Uterus (tissue), 4 donors: ENCODE data around the gene ARHGAP12. TPM values are rescaled to one million over a fixed set of nuclear protein-coding genes. Genes with fewer than 3 reads are reported as not detected.

Experiments
- DNase-seq, 2 donors: peaks; one replicate each; pipeline ENCODE4 v3.0.0-alpha.2; 2019 to 2020
- H3K27ac ChIP-seq, 2 donors: fragments of 200-600 bp; sonication (generic); 1 replicate in 1 of 2; 2 replicates in 1 of 2; pipeline ENCODE4 v1.5.1; 2016 to 2018
- H3K27me3 ChIP-seq, 2 donors: fragments of 200-600 bp; sonication (generic); one replicate each; pipeline ENCODE4 v1.5.1; 2018 to 2019; ENCODE audit warnings: control low read depth in 1 of 2
- H3K36me3 ChIP-seq, 2 donors: fragments of 200-600 bp; sonication (generic); one replicate each; pipeline ENCODE4 v1.5.1; 2019; ENCODE audit warnings: control low read depth in 1 of 2
- H3K4me1 ChIP-seq, 2 donors: fragments of 200-600 bp; sonication (generic); one replicate each; pipeline ENCODE4 v1.5.1; 2018 to 2019; ENCODE audit warnings: control low read depth in 1 of 2
- H3K4me3 ChIP-seq, 2 donors: fragments of 200-600 bp; sonication (generic); 1 replicate in 1 of 2; 2 replicates in 1 of 2; pipeline ENCODE4 v1.5.1; 2018 to 2019; ENCODE audit warnings: mild to moderate bottlenecking in 1 of 2
- H3K9me3 ChIP-seq, 2 donors: fragments of 200-600 bp; sonication (generic); one replicate each; pipeline ENCODE4 v1.5.1; 2019; ENCODE audit warnings: control low read depth in 1 of 2
- POLR2A ChIP-seq, 2 donors: fragments of 450-650 bp; IDR thresholded peaks; one replicate each; pipeline ENCODE4 v1.6.1; 2016; ENCODE audit warnings: antibody characterized with exemption in 2 of 2, mild to moderate bottlenecking in 1 of 2, moderate library complexity in 1 of 2
- intact Hi-C: fragments of 100-400 bp; cut with DNase I; formaldehyde crosslinking; loops from one replicate; pipeline ENCODE4 v1.15.1; 2023; ENCODE audit warnings: low total_unique reads
- total RNA-seq, 4 donors: library from RNA; depleted of rRNA in 3 of 4; stranded (reverse); fragments of >200 nt in 3 of 4; gene quantifications; one replicate each; pipeline versions ENCODE4 v1.1.0 to v1.2.4, GENCODE V29; 2014 to 2023
- TF ChIP-seq, protein P1 (sequence below), 4 experiments: fragments of 200-600 bp in 2 of 4; fragments of 450-650 bp in 2 of 4; sonication (generic) in 2 of 4; IDR thresholded peaks; one replicate each; pipeline ENCODE4 v1.5.1; 2016 to 2019; ENCODE audit warnings: antibody characterized with exemption in 4 of 4, mild to moderate bottlenecking in 2 of 4, moderate library complexity in 1 of 4
- donor health status: DM: yes; HTN: yes; CAD: no.

ARHGAP12 gene
- total RNA-seq, 4 donors from 2014 or later = 37.7 to 82.5 (median 57.3) TPM

- Histone ChIP-seq H3K27ac (no peak overlapping the region), H3K4me3 (no peak overlapping the region), H3K9me3 (no peaks in the 10 kb centered on the region), H3K4me1 (no peaks in the 10 kb centered on the region), H3K27me3 (no peaks in the 10 kb centered on the region), H3K36me3 (no peaks in the 10 kb centered on the region)
- no peak for DNase-seq
- intact Hi-C loops = no loop called here
- TF ChIP-seq, protein P1, sequence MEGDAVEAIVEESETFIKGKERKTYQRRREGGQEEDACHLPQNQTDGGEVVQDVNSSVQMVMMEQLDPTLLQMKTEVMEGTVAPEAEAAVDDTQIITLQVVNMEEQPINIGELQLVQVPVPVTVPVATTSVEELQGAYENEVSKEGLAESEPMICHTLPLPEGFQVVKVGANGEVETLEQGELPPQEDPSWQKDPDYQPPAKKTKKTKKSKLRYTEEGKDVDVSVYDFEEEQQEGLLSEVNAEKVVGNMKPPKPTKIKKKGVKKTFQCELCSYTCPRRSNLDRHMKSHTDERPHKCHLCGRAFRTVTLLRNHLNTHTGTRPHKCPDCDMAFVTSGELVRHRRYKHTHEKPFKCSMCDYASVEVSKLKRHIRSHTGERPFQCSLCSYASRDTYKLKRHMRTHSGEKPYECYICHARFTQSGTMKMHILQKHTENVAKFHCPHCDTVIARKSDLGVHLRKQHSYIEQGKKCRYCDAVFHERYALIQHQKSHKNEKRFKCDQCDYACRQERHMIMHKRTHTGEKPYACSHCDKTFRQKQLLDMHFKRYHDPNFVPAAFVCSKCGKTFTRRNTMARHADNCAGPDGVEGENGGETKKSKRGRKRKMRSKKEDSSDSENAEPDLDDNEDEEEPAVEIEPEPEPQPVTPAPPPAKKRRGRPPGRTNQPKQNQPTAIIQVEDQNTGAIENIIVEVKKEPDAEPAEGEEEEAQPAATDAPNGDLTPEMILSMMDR (IDR thresholded peaks at IDR 0.05) = no peak
- TF ChIP-seq POLR2A (IDR thresholded peaks at IDR 0.05) = no peak
These were observed 7.6 kb downstream of the ARHGAP12 start for GRCh38 chr10:31921031-31921430.

DNA sequence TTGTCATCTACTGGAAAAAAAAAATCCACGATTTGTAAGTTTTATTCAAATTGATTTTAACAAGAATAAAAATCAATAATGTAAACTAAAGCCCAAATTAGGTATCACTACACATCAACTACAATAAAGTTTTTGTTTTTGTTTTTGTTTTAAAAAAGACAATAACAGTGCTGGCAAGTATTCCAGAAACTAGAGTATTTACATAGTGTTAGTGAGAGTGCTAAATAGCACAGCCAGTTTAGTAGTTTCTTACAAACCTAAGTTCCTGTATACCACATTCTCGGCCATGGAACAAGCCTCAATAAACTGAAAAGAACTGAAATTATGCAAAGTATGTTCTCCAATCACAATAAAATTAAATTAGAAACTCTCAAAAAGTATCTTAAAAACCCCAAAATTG lies 8.1 kb downstream of the ARHGAP12 start:
- no peak for DNase-seq
- TF ChIP-seq, protein P1 (IDR thresholded peaks at IDR 0.05) = no peak
- no peak for TF ChIP-seq POLR2A (IDR thresholded peaks at IDR 0.05)
- Histone ChIP-seq H3K27me3 (no peaks in the 10 kb centered on the region), H3K27ac (no peak overlapping the region), H3K4me1 (no peaks in the 10 kb centered on the region), H3K36me3 (no peaks in the 10 kb centered on the region), H3K4me3 (no peak overlapping the region), H3K9me3 (no peaks in the 10 kb centered on the region)
- intact Hi-C loops = no loop called here

DNA sequence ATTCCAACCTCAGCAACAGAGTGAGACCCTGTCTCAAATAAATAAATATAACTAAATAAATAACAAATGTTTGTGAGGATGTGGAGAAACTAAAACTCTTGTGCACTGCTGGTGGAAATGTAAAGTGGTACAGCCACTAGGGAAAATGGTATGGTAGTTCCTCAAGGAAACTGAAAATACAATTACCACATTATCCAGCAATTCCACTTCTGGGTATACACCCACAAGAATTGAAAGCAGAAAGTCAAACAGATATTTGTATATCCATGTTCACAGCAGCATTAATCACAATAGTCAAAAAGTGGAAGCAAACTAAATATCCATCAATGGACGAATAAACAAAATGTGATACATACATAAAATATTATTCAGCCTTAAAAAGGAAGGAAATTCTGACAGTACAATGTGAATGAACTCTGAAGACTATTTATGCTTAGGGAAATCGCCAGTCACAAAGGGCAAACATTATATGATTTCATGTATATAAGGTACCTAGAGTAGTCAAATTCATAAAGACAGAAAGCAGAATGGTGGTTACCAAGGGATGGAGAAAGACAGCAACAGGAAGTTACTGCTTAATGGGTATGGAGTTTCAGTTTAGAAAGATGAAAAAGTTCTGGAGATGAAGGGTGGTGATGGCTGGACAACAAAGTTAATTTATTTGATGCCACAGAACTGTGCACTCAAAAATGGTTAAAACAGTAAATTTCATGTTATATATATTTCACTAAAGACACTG lies 9.8 kb downstream of the ARHGAP12 start:
- no peak overlapping the region for H3K4me3 ChIP-seq
- DNase-seq = no peak
- intact Hi-C loops = no loop called here
- TF ChIP-seq POLR2A (IDR thresholded peaks at IDR 0.05) = no peak
- TF ChIP-seq, protein P1 (IDR thresholded peaks at IDR 0.05) = no peak
- H3K36me3 ChIP-seq = no peaks in the 10 kb centered on the region
- no peaks in the 10 kb centered on the region for H3K27me3 ChIP-seq
- H3K27ac ChIP-seq = no peak overlapping the region
- H3K4me1 ChIP-seq = no peaks in the 10 kb centered on the region
- no peaks in the 10 kb centered on the region for H3K9me3 ChIP-seq

GRCh38 chr10:31914370-31914769 lies 14.3 kb downstream of the ARHGAP12 start:
- H3K4me3 ChIP-seq = no peak overlapping the region
- intact Hi-C loops = no loop called here
- H3K27me3 ChIP-seq = no peaks in the 10 kb centered on the region
- no peaks in the 10 kb centered on the region for H3K9me3 ChIP-seq
- H3K36me3 ChIP-seq = no peaks in the 10 kb centered on the region
- no peak for DNase-seq
- TF ChIP-seq, protein P1 (IDR thresholded peaks at IDR 0.05) = no peak
- no peak for TF ChIP-seq POLR2A (IDR thresholded peaks at IDR 0.05)
- H3K4me1 ChIP-seq = peaks cover 0 to 6% of the 10 kb centered on the region in 2 donors
- H3K27ac ChIP-seq = no peak overlapping the region

GRCh38 chr10:31912898-31913850 lies 15.5 kb downstream of the ARHGAP12 start:
- intact Hi-C loops = no loop called here
- Histone ChIP-seq H3K9me3 (no peaks in the 10 kb centered on the region), H3K36me3 (no peaks in the 10 kb centered on the region), H3K27ac (no peak overlapping the region), H3K4me3 (no peak overlapping the region), H3K27me3 (no peaks in the 10 kb centered on the region), H3K4me1 (peaks cover 0 to 6% of the 10 kb centered on the region in 2 donors)
- DNase-seq = no peak
- TF ChIP-seq, protein P1 (IDR thresholded peaks at IDR 0.05) = no peak
- no peak for TF ChIP-seq POLR2A (IDR thresholded peaks at IDR 0.05)
